Tibial nerve (tissue), 4 donors: Measurements from ENCODE around the gene CUL1.

Source experiments
- EP300 ChIP-seq, 2 donors: sonication (generic); formaldehyde crosslinking; IDR thresholded peaks; one replicate each; pipeline ENCODE4 v1.6.1; 2017; ENCODE audit warnings: antibody characterized with exemption in 2 of 2, mild to moderate bottlenecking in 1 of 2
- POLR2A ChIP-seq, 2 donors: fragments of 450-650 bp; IDR thresholded peaks; one replicate each; pipeline ENCODE4 v1.6.1; 2017; ENCODE audit warnings: antibody characterized with exemption in 2 of 2, mild to moderate bottlenecking in 2 of 2, moderate library complexity in 2 of 2
- TF ChIP-seq, protein P1 (sequence below), 5 experiments: fragments of 200-600 bp in 3 of 5; fragments of 450-650 bp in 2 of 5; sonication (generic) in 3 of 5; IDR thresholded peaks; one replicate each; pipeline ENCODE4 v1.5.1; 2016 to 2019; ENCODE audit warnings: antibody characterized with exemption in 5 of 5, mild to moderate bottlenecking in 3 of 5, moderate library complexity in 2 of 5

DNA sequence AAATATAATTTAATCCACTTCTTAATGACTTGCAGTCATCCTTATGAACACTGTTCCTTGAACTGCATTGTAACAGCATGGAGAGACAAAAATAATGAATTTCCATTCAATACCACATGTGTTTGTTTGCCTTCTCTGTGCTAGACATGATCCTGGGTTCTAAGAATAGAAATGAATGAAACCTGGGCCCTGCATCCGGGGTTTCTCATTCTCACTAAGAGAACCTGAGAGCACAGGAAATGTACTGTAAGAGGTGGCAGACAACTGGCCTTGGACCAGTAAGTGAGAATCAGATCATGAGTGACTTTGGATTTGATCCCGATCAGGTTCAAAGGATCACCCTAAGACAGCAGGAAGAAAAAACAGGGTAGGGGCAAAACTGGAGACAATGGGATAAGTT, 37.2 kb upstream of the CUL1 start:
- TF ChIP-seq, protein P1, sequence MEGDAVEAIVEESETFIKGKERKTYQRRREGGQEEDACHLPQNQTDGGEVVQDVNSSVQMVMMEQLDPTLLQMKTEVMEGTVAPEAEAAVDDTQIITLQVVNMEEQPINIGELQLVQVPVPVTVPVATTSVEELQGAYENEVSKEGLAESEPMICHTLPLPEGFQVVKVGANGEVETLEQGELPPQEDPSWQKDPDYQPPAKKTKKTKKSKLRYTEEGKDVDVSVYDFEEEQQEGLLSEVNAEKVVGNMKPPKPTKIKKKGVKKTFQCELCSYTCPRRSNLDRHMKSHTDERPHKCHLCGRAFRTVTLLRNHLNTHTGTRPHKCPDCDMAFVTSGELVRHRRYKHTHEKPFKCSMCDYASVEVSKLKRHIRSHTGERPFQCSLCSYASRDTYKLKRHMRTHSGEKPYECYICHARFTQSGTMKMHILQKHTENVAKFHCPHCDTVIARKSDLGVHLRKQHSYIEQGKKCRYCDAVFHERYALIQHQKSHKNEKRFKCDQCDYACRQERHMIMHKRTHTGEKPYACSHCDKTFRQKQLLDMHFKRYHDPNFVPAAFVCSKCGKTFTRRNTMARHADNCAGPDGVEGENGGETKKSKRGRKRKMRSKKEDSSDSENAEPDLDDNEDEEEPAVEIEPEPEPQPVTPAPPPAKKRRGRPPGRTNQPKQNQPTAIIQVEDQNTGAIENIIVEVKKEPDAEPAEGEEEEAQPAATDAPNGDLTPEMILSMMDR (IDR thresholded peaks at IDR 0.05) = no peak
- TF ChIP-seq EP300 (IDR thresholded peaks at IDR 0.05) (no peak), POLR2A (IDR thresholded peaks at IDR 0.05) (no peak)
